Measurements from ENCODE around the gene PTPN3.

PTPN3 gene

DNA sequence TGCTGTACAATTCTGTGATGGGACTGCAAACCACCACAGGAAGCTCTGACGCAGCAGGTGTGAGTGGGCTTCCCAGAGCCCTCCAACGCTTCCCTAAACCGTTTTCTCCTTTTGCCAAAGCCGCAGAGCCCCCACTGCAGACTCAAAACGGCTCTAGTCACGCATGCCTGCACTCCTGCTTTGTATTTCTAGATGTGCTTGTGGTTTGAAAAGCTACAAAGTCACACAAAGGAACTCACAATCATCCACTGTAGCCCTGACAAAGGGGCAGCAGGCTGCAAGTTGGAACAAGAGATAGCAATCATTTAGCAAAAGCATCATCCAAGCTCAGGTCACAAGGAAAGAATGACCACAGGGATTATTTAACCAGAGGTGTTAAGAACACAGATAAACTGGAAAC, 79.3 kb downstream of the PTPN3 start:
- no peak overlapping the region for H3K9ac ChIP-seq (ENCODE audit: low read length)
- no peak overlapping the region for H3K4me3 ChIP-seq (ENCODE audit: insufficient read depth in 1 of 2, low read depth in 1 of 2, low read length in 2 of 2)
- WGBS = 74% methylated on average over 6 of the region's 6 CpGs
- no peak overlapping the region for H2BK5ac ChIP-seq (ENCODE audit: low read depth, low read length, poor library complexity, severe bottlenecking)
- no peak overlapping the region for H4K91ac ChIP-seq (ENCODE audit: low read length)
- H2BK12ac ChIP-seq (ENCODE audit: low read length in 2 of 2) = no peak overlapping the region
- no peak overlapping the region for H3K18ac ChIP-seq (ENCODE audit: low read depth in 1 of 2, low read length in 2 of 2)
- peaks cover 0 to 41% of the 10 kb centered on the region in 2 experiments for H3K36me3 ChIP-seq (ENCODE audit: control insufficient read depth in 1 of 2, insufficient read depth in 2 of 2, low read depth in 1 of 2, low read length in 2 of 2)
- no peak for DNase-seq
- no peak overlapping the region for H3K4me2 ChIP-seq (ENCODE audit: low read length, poor library complexity, severe bottlenecking)
- H3K27me3 ChIP-seq (ENCODE audit: control insufficient read depth in 1 of 2, insufficient read depth in 1 of 2, low read length in 2 of 2) = peaks cover 0 to 26% of the 10 kb centered on the region in 2 experiments
- peaks cover 4% of the 10 kb centered on the region for H3K4me1 ChIP-seq (ENCODE audit: control insufficient read depth, insufficient read depth, low read depth, low read length)
- no peaks in the 10 kb centered on the region for H3K9me3 ChIP-seq (ENCODE audit: control insufficient read depth, low read length)
- no peak overlapping the region for H3K23ac ChIP-seq (ENCODE audit: low read length in 2 of 2)
- no peak overlapping the region for H2AK5ac ChIP-seq (ENCODE audit: low read length, severe bottlenecking)
- no peak overlapping the region for H4K8ac ChIP-seq (ENCODE audit: low read length)
- no peak overlapping the region for H3K4ac ChIP-seq (ENCODE audit: low read depth in 1 of 2, low read length in 2 of 2)
- H2AFZ ChIP-seq (ENCODE audit: low read depth, low read length) = no peak overlapping the region
- peaks cover 20% of the 10 kb centered on the region for H3K79me1 ChIP-seq (replicated peaks; ENCODE audit: low read length, poor library complexity, severe bottlenecking)
- H2BK120ac ChIP-seq (ENCODE audit: low read depth, low read length) = no peak overlapping the region
- no peak overlapping the region for H3K14ac ChIP-seq (ENCODE audit: low read length in 2 of 2)
- no peak overlapping the region for H3K27ac ChIP-seq (ENCODE audit: low read length, poor library complexity, severe bottlenecking)
- H2BK15ac ChIP-seq (ENCODE audit: low read depth, poor library complexity, severe bottlenecking) = no peak overlapping the region

DNA sequence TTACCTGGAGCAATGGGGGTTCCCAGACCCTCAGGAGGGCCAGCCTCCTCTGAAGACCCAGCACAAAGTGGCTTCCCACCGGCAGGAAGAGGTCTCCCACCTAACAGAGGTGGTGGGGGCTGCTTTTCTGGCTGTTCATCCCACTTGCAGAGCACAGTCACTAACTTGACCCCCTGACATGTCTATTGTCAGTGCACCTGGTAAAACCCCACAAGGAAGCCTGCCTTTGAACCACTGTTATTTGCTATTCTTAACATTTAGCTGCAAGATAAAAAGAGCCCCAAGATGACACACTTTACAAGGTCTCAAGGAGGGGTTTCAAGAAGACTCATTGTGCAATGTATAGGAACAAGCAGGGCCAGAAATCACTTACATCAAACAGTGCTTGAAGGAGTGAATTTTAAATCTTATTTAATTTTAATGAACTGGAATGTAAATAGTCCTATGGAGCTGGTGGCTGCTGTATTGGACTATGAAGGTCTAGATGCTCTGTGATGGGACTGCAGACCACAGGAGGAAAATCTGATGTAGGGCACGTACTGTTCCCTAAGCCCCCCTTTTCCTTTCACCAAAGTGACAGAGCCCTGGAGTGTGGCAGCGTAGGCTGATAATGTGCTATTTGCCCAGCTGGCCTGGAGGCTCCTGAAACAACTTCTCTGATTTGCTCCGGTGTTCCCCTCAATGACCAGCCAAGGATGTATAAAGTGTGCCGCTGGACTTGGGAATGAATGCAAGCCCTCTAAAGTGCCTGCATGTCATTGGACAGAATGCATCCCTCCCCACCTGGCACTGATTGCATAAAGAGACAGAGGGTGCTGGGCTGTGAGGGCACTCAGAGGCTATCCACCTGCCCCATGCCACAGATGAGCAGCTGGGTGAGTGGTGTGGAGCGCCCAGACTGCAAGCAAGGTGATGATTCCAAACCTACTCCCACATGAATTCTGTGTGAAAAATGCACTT, 80.2 kb downstream of the PTPN3 start:
- no peak overlapping the region for H4K91ac ChIP-seq (ENCODE audit: low read length)
- 89% methylated on average over 6 of the region's 6 CpGs for WGBS
- no peak overlapping the region for H2BK12ac ChIP-seq (ENCODE audit: low read length in 2 of 2)

DNA sequence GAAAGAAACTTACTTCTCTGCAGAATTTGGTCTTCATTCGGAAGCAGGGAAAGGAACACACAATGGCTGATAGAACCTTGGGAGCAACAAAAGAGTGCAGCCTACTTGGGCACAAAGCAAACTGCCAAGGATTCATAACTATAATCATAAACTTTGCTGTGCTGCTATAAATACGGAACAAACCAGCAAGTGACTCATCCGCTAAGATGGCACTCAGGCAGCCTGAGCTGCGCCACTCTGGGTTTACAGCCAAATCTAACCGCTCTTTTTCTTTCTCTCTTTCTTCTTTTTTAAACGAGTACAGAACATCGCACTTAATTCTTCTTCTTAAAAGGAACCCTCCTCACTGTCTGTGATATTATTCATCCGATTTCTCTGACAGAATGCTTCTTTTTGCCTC, 81.1 kb downstream of the PTPN3 start:
- H3K14ac ChIP-seq (ENCODE audit: low read length in 2 of 2) = no peak overlapping the region
- no peak overlapping the region for H3K9ac ChIP-seq (ENCODE audit: low read length)
- DNase-seq = no peak
- no peak overlapping the region for H2BK15ac ChIP-seq (ENCODE audit: low read depth, poor library complexity, severe bottlenecking)
- no peak overlapping the region for H3K23ac ChIP-seq (ENCODE audit: low read length in 2 of 2)
- H3K9me3 ChIP-seq (ENCODE audit: control insufficient read depth, low read length) = no peaks in the 10 kb centered on the region
- H3K18ac ChIP-seq (ENCODE audit: low read depth in 1 of 2, low read length in 2 of 2) = no peak overlapping the region
- no peak overlapping the region for H2BK12ac ChIP-seq (ENCODE audit: low read length in 2 of 2)
- H3K27ac ChIP-seq (ENCODE audit: low read length, poor library complexity, severe bottlenecking) = no peak overlapping the region
- no peak overlapping the region for H2AFZ ChIP-seq (ENCODE audit: low read depth, low read length)
- no peak overlapping the region for H3K4ac ChIP-seq (ENCODE audit: low read depth in 1 of 2, low read length in 2 of 2)
- H3K27me3 ChIP-seq (ENCODE audit: control insufficient read depth in 1 of 2, insufficient read depth in 1 of 2, low read length in 2 of 2) = peaks cover 0 to 33% of the 10 kb centered on the region in 2 experiments
- H3K4me1 ChIP-seq (ENCODE audit: control insufficient read depth, insufficient read depth, low read depth, low read length) = peaks cover 7% of the 10 kb centered on the region
- H2BK120ac ChIP-seq (ENCODE audit: low read depth, low read length) = no peak overlapping the region
- 91% methylated on average over 8 of the region's 8 CpGs for WGBS
- peaks cover 26% of the 10 kb centered on the region for H3K79me1 ChIP-seq (replicated peaks; ENCODE audit: low read length, poor library complexity, severe bottlenecking)
- no peak overlapping the region for H3K4me2 ChIP-seq (ENCODE audit: low read length, poor library complexity, severe bottlenecking)
- H4K8ac ChIP-seq (ENCODE audit: low read length) = no peak overlapping the region
- no peak overlapping the region for H2BK5ac ChIP-seq (ENCODE audit: low read depth, low read length, poor library complexity, severe bottlenecking)
- H2AK5ac ChIP-seq (ENCODE audit: low read length, severe bottlenecking) = no peak overlapping the region
- peaks cover 0 to 48% of the 10 kb centered on the region in 2 experiments for H3K36me3 ChIP-seq (ENCODE audit: control insufficient read depth in 1 of 2, insufficient read depth in 2 of 2, low read depth in 1 of 2, low read length in 2 of 2)
- H4K91ac ChIP-seq (ENCODE audit: low read length) = no peak overlapping the region
- no peak overlapping the region for H3K4me3 ChIP-seq (ENCODE audit: insufficient read depth in 1 of 2, low read depth in 1 of 2, low read length in 2 of 2)

More for the DNA sequence above, 80.2 kb downstream of the PTPN3 start:
- Histone ChIP-seq H3K18ac (ENCODE audit: low read depth in 1 of 2, low read length in 2 of 2) (no peak overlapping the region), H3K27ac (ENCODE audit: low read length, poor library complexity, severe bottlenecking) (no peak overlapping the region), H2AK5ac (ENCODE audit: low read length, severe bottlenecking) (no peak overlapping the region), H3K9ac (ENCODE audit: low read length) (no peak overlapping the region), H3K27me3 (ENCODE audit: control insufficient read depth in 1 of 2, insufficient read depth in 1 of 2, low read length in 2 of 2) (peaks cover 0 to 33% of the 10 kb centered on the region in 2 experiments), H2AFZ (ENCODE audit: low read depth, low read length) (no peak overlapping the region), H3K4me1 (ENCODE audit: control insufficient read depth, insufficient read depth, low read depth, low read length) (peaks cover 7% of the 10 kb centered on the region), H2BK15ac (ENCODE audit: low read depth, poor library complexity, severe bottlenecking) (no peak overlapping the region), H3K4ac (ENCODE audit: low read depth in 1 of 2, low read length in 2 of 2) (no peak overlapping the region), H3K36me3 (ENCODE audit: control insufficient read depth in 1 of 2, insufficient read depth in 2 of 2, low read depth in 1 of 2, low read length in 2 of 2) (peaks cover 0 to 48% of the 10 kb centered on the region in 2 experiments), H3K4me3 (ENCODE audit: insufficient read depth in 1 of 2, low read depth in 1 of 2, low read length in 2 of 2) (no peak overlapping the region), H4K8ac (ENCODE audit: low read length) (no peak overlapping the region), H3K14ac (ENCODE audit: low read length in 2 of 2) (no peak overlapping the region), H3K9me3 (ENCODE audit: control insufficient read depth, low read length) (no peaks in the 10 kb centered on the region), H2BK120ac (ENCODE audit: low read depth, low read length) (no peak overlapping the region), H2BK5ac (ENCODE audit: low read depth, low read length, poor library complexity, severe bottlenecking) (no peak overlapping the region), H3K4me2 (ENCODE audit: low read length, poor library complexity, severe bottlenecking) (no peak overlapping the region), H3K79me1 (replicated peaks; ENCODE audit: low read length, poor library complexity, severe bottlenecking) (peaks cover 24% of the 10 kb centered on the region), H3K23ac (ENCODE audit: low read length in 2 of 2) (no peak overlapping the region)
- no peak for DNase-seq

DNA sequence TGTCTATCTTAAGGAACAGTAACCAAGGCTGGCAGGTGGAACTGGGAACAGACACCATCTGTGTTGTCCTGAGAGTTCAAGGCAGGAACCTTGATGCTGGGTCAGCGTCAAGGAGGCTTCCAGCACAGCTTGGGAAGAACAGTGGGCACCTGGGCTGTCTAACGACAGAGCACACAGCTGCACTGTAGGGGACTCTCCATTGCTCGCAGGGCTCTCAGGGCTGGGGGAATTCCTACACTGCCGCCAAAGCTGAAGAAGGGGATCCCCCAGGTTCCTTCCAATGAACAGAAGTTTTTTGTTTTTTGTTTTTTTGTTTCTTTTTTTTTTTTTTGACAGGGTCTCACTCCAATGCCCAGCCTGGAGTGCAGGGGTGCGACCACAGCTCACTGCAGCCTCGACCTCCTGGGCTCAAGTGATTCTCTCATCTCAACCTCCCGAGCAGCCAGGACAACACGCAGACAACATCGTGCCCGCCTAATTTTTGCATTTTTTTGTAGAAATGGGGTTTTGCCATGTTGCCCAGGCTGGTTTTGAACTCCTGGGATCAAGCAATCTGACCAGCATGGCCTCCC, 81.9 kb downstream of the PTPN3 start:
- no peak for DNase-seq
- 91% methylated on average over 10 of the region's 10 CpGs for WGBS

More for the DNA sequence above, 81.9 kb downstream of the PTPN3 start:
- Histone ChIP-seq H2BK5ac (ENCODE audit: low read depth, low read length, poor library complexity, severe bottlenecking) (no peak overlapping the region), H2AFZ (ENCODE audit: low read depth, low read length) (no peak overlapping the region), H2BK120ac (ENCODE audit: low read depth, low read length) (no peak overlapping the region), H3K18ac (ENCODE audit: low read depth in 1 of 2, low read length in 2 of 2) (no peak overlapping the region), H3K79me1 (replicated peaks; ENCODE audit: low read length, poor library complexity, severe bottlenecking) (peaks cover 22% of the 10 kb centered on the region), H3K14ac (ENCODE audit: low read length in 2 of 2) (no peak overlapping the region), H3K4me1 (ENCODE audit: control insufficient read depth, insufficient read depth, low read depth, low read length) (peaks cover 7% of the 10 kb centered on the region), H3K27me3 (ENCODE audit: control insufficient read depth in 1 of 2, insufficient read depth in 1 of 2, low read length in 2 of 2) (peaks cover 0 to 33% of the 10 kb centered on the region in 2 experiments), H3K27ac (ENCODE audit: low read length, poor library complexity, severe bottlenecking) (no peak overlapping the region), H2BK15ac (ENCODE audit: low read depth, poor library complexity, severe bottlenecking) (no peak overlapping the region), H4K8ac (ENCODE audit: low read length) (no peak overlapping the region), H3K9me3 (ENCODE audit: control insufficient read depth, low read length) (no peaks in the 10 kb centered on the region), H2AK5ac (ENCODE audit: low read length, severe bottlenecking) (no peak overlapping the region), H2BK12ac (ENCODE audit: low read length in 2 of 2) (no peak overlapping the region), H3K23ac (ENCODE audit: low read length in 2 of 2) (no peak overlapping the region), H3K4me3 (ENCODE audit: insufficient read depth in 1 of 2, low read depth in 1 of 2, low read length in 2 of 2) (no peak overlapping the region), H4K91ac (ENCODE audit: low read length) (no peak overlapping the region), H3K4ac (ENCODE audit: low read depth in 1 of 2, low read length in 2 of 2) (no peak overlapping the region), H3K4me2 (ENCODE audit: low read length, poor library complexity, severe bottlenecking) (no peak overlapping the region), H3K36me3 (ENCODE audit: control insufficient read depth in 1 of 2, insufficient read depth in 2 of 2, low read depth in 1 of 2, low read length in 2 of 2) (peaks cover 0 to 43% of the 10 kb centered on the region in 2 experiments), H3K9ac (ENCODE audit: low read length) (no peak overlapping the region)
